LNCaP clone FGC (cell line): Measurements from ENCODE around the gene FDX1.

Source experiments
- DNase-seq: peaks from one replicate; pipeline ENCODE4 v3.0.0-alpha.2; 2011; ENCODE audit warnings: low read depth
- H3K4me3 ChIP-seq: 2 replicates; pipeline ENCODE4 v1.5.1; 2011; ENCODE audit warnings: mild to moderate bottlenecking, low read depth, low read length, control low read depth
- CTCF ChIP-seq: IDR thresholded peaks from 2 replicates; pipeline ENCODE4 v1.5.1; 2012; ENCODE audit warnings: mild to moderate bottlenecking; ENCODE audit not compliant: control insufficient read depth, insufficient read depth; ENCODE audit errors: extremely low read depth

FDX1 gene

GRCh38 chr11:110433393-110434333, 3.9 kb downstream of the FDX1 start:
- no peak for DNase-seq
- TF ChIP-seq CTCF, result 0 out of 2 replicates have a peak, but pooled peaks have one; percentile 29
- no peak overlapping the region for H3K4me3 ChIP-seq

- DNase-seq, result no peak
- peak; percentile 43; the same call in 1 of the 2 replicates for TF ChIP-seq CTCF
- no peak overlapping the region for H3K4me3 ChIP-seq
Measured at GRCh38 chr11:110434952-110435779, 5.4 kb downstream of the FDX1 start.

- DNase-seq, result no peak
- no peak for TF ChIP-seq CTCF
- no peak overlapping the region for H3K4me3 ChIP-seq
Measured at GRCh38 chr11:110435780-110436717, 6.3 kb downstream of the FDX1 start.

- no peak for DNase-seq
- H3K4me3 ChIP-seq, result no peak overlapping the region
- no peak for TF ChIP-seq CTCF
Measured at GRCh38 chr11:110438017-110438416, 8.3 kb downstream of the FDX1 start.

- no peak for TF ChIP-seq CTCF
- DNase-seq, result peak; percentile 67
- H3K4me3 ChIP-seq, result no peak overlapping the region
Measured at GRCh38 chr11:110445437-110445836, 15.7 kb downstream of the FDX1 start.

GRCh38 chr11:110446061-110446460, 16.3 kb downstream of the FDX1 start:
- no peak for TF ChIP-seq CTCF
- H3K4me3 ChIP-seq, result no peak overlapping the region
- DNase-seq, result no peak
